A549 treated with Mapracorat at 1 μM for 4 hours (cell line): ENCODE results near the gene CA6. TPM values are rescaled to one million over a fixed set of nuclear protein-coding genes. Genes with fewer than 3 reads are reported as not detected.

Source experiments
- total RNA-seq: library from RNA; stranded (reverse); fragments of 200-300 nt; extraction: Qiagen RNA extraction; gene quantifications from 5 replicates; pipeline ENCODE4 v1.2.3, GENCODE V29; 2022

The CA6 gene
- not detected in 5 replicates for total RNA-seq

GRCh38 chr1:8945568-8945967, at the start of gene CA6:
TSS of gene CA6 (plus strand) at chr1:8945868. CDS start at chr1:8945887, 19 bp downstream.

Other genes with a start within 250 kb of the CA6 start
- 22.1 to 24.8 TPM (median 23.2 TPM) in 5 replicates for gene RERE, start 128.2 kb upstream of the CA6 start, total RNA-seq
- 2,745 to 2,980 TPM (median 2,846 TPM) in 5 replicates for gene ENO1, start 67.2 kb upstream of the CA6 start, total RNA-seq
- not detected in 5 replicates for gene SLC2A7, start 80.6 kb downstream of the CA6 start, total RNA-seq
- 0.27 to 0.83 TPM (median 0.39 TPM) in 5 replicates for gene SLC2A5, start 123.8 kb downstream of the CA6 start, total RNA-seq
- 3.0 to 8.1 TPM (median 5.7 TPM) in 5 replicates for gene GPR157, start 183.2 kb downstream of the CA6 start, total RNA-seq